Measurements from ENCODE around the gene PRPSAP1. TPM values are rescaled to one million over a fixed set of nuclear protein-coding genes. Genes with fewer than 3 reads are reported as not detected.

The PRPSAP1 gene
- total RNA-seq, 1 experiment from 2014 or later = 27.6 TPM

DNA sequence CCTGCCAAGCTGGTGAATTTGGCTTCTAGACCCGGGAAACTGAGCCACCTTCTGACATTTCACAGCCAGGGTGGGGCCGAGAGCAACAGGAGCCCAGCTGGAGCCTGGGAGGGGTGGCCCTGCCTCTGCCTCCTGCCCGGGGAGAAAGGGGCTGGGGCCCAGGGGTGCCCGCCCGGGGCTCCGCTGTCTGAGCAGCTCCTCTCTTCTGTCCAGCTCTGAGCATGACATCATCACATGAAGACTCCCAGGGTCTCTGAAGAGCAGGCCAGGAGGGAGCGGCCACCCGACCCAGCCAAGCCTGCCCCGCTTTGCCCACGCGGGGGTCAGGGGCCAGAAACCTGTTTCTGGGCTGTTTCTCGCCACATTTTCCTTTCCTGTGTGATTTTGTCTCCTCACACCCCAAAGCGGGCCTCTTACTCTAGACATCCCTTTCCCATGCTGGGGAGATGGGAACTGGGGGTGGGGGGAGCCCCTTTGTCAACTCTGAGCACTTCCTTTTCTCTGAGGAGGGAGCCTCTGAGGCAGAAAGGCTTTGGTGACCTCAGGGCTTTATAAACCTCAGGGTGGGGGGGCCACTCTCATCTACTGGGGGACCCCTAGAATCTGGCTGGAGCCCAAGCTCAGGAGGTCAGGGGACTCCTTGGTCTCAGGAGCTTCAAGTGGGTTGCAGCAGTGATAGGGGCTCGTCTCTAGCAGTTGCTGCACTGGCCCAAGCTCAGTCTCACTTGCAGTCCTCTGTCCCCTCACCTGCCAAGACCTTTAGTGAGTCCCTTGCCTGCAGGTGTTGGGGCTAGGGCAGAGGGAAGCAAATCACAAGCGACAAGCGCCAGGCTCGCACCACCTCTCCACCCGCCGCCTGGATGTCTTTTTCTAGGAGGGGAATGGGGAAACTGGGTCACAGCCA, 80.9 kb downstream of the PRPSAP1 start:
- H3K4me1 ChIP-seq (ENCODE audit: low read length) = peaks cover 29% of the 10 kb centered on the region
- no peaks in the 10 kb centered on the region for H3K9me2 ChIP-seq (replicated peaks; ENCODE audit: insufficient read depth, low read length)
- H3K27ac ChIP-seq (ENCODE audit: low read length) = no peak overlapping the region
- H2AFZ ChIP-seq (ENCODE audit: low read length) = peak overlapping the region; percentile 31; the same call in 1 of the 2 replicates
- no peaks in the 10 kb centered on the region for H3K27me3 ChIP-seq (ENCODE audit: low read length)
- no peaks in the 10 kb centered on the region for H3K9me3 ChIP-seq (ENCODE audit: low read length)
- DNase-seq = no peak
- no peaks in the 10 kb centered on the region for H3K36me3 ChIP-seq (ENCODE audit: insufficient read depth, low read length)
- peak overlapping the region; percentile 71; the same call in 1 of the 2 replicates for H3K9ac ChIP-seq (ENCODE audit: low read length)
- peak overlapping the region; percentile 89 for H3K4me2 ChIP-seq (ENCODE audit: low read depth, low read length, poor library complexity, severe bottlenecking)
- peak overlapping the region; percentile 67 for H3K4me3 ChIP-seq (ENCODE audit: low read length)
- no peaks in the 10 kb centered on the region for H4K20me1 ChIP-seq (ENCODE audit: insufficient read depth, low read depth, low read length)
- H3K79me2 ChIP-seq (ENCODE audit: low read length) = peaks cover 3% of the 10 kb centered on the region; the same call in 1 of the 2 replicates

DNA sequence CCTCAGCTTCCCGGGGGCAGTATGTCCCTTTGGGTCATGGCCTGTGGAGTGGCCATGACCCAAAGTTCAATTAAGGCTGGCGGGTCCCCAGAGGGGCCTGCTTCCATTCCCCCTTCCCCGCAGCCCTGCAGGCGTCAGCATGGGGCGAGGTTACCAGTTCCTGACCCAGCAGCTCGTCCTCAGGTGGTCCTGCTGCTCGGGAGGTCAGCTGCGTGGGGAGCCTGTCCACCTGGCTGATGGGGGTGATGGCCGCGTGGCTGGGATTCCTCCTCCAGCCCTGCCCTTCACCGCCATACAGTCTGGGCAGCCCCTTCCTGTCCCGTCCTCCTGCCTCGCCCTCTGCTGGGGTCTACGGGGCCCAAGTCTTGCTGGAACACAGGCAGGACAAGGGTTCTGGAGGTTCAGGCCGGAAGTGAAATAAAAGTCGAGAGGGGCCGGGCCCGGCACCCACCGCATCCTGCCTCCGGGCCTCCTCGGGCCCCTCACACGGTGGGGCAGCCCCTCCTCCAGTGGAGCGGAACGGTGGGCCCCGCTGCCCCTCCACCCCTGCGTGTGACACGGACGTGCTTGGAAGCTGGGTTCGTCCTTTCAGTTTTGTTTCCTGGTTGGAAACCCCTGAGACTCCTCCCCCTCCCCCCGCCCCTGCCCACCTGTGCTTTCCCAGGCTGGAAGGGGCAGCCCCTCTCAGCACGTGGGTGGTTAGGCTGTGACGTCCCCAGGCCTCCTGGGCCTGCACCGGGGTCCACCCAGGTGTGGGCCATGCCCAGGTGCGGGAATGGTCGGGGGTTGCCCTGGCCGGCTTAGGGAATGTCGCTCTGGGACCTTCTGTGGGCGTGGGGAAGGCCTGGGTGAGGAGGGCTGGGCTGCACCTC, 81.8 kb downstream of the PRPSAP1 start:
- Histone ChIP-seq H4K20me1 (ENCODE audit: insufficient read depth, low read depth, low read length) (no peaks in the 10 kb centered on the region), H3K4me1 (ENCODE audit: low read length) (peaks cover 38% of the 10 kb centered on the region), H2AFZ (ENCODE audit: low read length) (peak overlapping the region; percentile 31; the same call in 1 of the 2 replicates), H3K9ac (ENCODE audit: low read length) (peak overlapping the region; percentile 71), H3K4me2 (ENCODE audit: low read depth, low read length, poor library complexity, severe bottlenecking) (peak overlapping the region; percentile 89), H3K79me2 (ENCODE audit: low read length) (peaks cover 7% of the 10 kb centered on the region), H3K27ac (ENCODE audit: low read length) (no peak overlapping the region), H3K9me2 (replicated peaks; ENCODE audit: insufficient read depth, low read length) (no peaks in the 10 kb centered on the region), H3K27me3 (ENCODE audit: low read length) (no peaks in the 10 kb centered on the region), H3K4me3 (ENCODE audit: low read length) (peak overlapping the region; percentile 67), H3K9me3 (ENCODE audit: low read length) (no peaks in the 10 kb centered on the region), H3K36me3 (ENCODE audit: insufficient read depth, low read length) (no peaks in the 10 kb centered on the region)
- DNase-seq = peak; percentile 73

DNA sequence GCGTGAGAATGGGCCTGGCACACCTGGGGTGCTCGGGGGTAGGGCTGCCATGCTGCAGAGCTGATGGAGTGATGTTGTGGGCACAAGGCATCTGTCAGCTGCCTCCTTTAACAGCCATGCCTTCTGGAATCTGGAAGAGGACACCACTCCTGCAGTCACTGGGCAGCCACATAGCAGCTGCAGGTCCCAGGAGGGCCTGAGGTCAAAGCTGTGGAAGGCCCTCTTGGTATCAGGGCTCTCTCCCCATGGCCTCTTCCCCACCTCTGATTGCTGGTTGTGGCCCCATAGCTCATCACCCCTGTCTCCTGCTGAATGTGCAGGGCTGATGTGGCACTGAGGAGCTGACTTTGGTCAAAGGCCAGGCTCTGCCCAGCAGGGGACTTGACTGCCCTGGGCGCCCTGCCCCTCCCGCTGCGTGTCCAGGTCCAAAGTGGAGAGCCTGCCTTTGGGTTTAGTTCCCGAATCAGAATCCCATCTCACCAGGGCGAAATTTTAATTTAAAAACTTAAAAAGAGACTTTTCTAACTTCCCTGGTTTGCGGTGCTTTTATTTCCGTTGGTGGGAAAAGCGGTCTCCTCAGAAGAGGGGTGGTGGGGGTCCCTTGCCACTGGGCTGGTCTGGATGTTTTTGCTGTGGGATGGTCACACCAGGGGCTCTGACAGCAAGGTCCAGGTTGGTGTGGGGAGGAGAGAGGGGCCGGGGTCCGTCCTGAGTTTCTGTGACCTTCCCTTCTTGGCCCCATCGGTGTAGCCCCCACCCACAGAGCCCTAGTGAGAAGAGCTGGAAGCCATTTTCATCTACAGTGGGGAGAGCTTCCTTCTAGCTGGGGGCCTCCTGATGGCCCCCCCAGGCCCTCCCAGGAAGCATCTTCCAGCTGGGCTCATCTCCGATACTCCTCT, 82.7 kb downstream of the PRPSAP1 start:
- no peaks in the 10 kb centered on the region for H4K20me1 ChIP-seq (ENCODE audit: insufficient read depth, low read depth, low read length)
- H3K4me3 ChIP-seq (ENCODE audit: low read length) = peak overlapping the region; percentile 67
- no peak for DNase-seq
- no peaks in the 10 kb centered on the region for H3K9me2 ChIP-seq (replicated peaks; ENCODE audit: insufficient read depth, low read length)
- no peak overlapping the region for H3K27ac ChIP-seq (ENCODE audit: low read length)
- H3K4me2 ChIP-seq (ENCODE audit: low read depth, low read length, poor library complexity, severe bottlenecking) = peak overlapping the region; percentile 89
- no peaks in the 10 kb centered on the region for H3K27me3 ChIP-seq (ENCODE audit: low read length)
- peak overlapping the region; percentile 31; the same call in 1 of the 2 replicates for H2AFZ ChIP-seq (ENCODE audit: low read length)
- no peaks in the 10 kb centered on the region for H3K36me3 ChIP-seq (ENCODE audit: insufficient read depth, low read length)
- H3K9me3 ChIP-seq (ENCODE audit: low read length) = no peaks in the 10 kb centered on the region
- H3K4me1 ChIP-seq (ENCODE audit: low read length) = peaks cover 46% of the 10 kb centered on the region
- peaks cover 15% of the 10 kb centered on the region for H3K79me2 ChIP-seq (ENCODE audit: low read length)
- peak overlapping the region; percentile 71 for H3K9ac ChIP-seq (ENCODE audit: low read length)

DNA sequence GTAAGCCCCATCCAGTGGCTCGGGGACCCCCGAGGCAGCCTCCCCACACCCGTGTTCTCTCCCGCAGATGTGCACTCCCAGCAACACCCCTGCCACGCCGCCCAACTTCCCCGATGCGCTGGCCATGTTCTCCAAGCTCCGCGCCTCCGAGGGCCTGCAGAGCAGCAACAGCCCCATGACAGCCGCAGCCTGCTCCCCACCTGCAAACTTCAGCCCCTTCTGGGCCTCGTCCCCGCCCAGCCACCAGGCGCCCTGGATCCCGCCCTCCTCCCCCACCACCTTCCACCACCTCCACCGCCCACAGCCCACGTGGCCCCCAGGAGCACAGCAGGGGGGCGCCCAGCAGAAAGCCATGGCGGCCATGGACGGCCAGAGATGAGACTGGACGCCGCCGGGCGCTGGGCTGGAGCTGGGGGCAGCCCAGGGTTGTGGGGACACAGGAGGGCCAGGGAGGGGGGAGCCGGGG, 83.6 kb downstream of the PRPSAP1 start:
- Histone ChIP-seq H3K36me3 (ENCODE audit: insufficient read depth, low read length) (no peaks in the 10 kb centered on the region), H3K4me2 (ENCODE audit: low read depth, low read length, poor library complexity, severe bottlenecking) (no peak overlapping the region), H2AFZ (ENCODE audit: low read length) (no peak overlapping the region), H3K79me2 (ENCODE audit: low read length) (peaks cover 19% of the 10 kb centered on the region), H3K27me3 (ENCODE audit: low read length) (no peaks in the 10 kb centered on the region), H3K9me3 (ENCODE audit: low read length) (no peaks in the 10 kb centered on the region), H3K9me2 (replicated peaks; ENCODE audit: insufficient read depth, low read length) (no peaks in the 10 kb centered on the region), H4K20me1 (ENCODE audit: insufficient read depth, low read depth, low read length) (no peaks in the 10 kb centered on the region), H3K27ac (ENCODE audit: low read length) (no peak overlapping the region), H3K9ac (ENCODE audit: low read length) (no peak overlapping the region), H3K4me3 (ENCODE audit: low read length) (no peak overlapping the region), H3K4me1 (ENCODE audit: low read length) (peaks cover 46% of the 10 kb centered on the region)
- DNase-seq = no peak

DNA sequence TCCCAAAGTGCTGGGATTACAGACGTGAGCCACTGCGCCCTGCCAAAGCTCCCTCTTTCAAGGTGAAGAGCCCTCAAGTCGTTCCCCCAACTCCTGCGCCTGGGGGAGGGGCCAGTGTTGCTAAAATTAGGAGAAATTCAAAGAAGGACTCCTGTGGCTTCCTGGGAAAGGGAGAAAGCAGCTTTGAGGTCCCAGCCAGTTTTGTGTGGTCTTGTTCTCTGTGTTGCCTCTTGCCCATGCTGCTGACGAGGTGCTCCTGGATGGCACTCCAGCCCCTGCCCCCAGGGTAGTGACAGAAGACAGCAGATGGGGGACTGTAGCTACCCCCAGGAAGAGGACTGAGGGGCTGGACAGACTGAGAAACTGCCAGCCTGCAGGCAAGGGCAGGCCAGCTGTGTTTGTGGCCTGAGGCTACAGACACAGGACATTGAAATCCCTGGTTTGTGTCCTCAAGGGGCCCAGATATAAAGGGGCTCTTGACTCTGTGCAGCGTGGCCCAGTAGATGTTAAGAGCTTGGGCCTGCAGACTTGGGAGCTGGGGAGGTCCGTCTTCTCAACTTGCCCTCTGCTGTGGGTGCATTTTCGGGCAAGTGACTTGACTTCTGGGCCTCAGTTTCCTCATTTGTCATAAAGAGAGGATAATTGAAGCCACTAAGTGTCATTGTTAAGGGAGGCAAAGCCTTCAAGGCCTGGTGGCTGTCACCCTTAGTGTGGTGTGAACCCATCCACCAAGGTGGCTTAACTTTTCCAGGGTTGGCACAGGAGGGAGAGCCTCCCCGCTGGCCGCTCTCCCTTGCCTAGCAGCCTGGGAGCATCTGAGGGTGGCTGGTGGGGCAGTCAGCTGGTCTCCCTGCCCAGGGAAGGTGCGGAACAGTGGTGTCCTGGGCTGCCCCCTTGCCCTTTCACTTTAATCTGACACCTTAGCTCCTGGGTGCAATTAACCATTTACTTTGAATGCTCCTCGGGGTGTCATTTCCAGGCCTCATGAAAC, 84.4 kb downstream of the PRPSAP1 start:
- H3K36me3 ChIP-seq (ENCODE audit: insufficient read depth, low read length) = no peaks in the 10 kb centered on the region
- H4K20me1 ChIP-seq (ENCODE audit: insufficient read depth, low read depth, low read length) = no peaks in the 10 kb centered on the region
- H3K4me1 ChIP-seq (ENCODE audit: low read length) = peaks cover 50% of the 10 kb centered on the region
- H2AFZ ChIP-seq (ENCODE audit: low read length) = no peak overlapping the region
- H3K4me3 ChIP-seq (ENCODE audit: low read length) = no peak overlapping the region
- DNase-seq = peak; percentile 38
- no peaks in the 10 kb centered on the region for H3K9me2 ChIP-seq (replicated peaks; ENCODE audit: insufficient read depth, low read length)
- no peak overlapping the region for H3K4me2 ChIP-seq (ENCODE audit: low read depth, low read length, poor library complexity, severe bottlenecking)
- H3K79me2 ChIP-seq (ENCODE audit: low read length) = peaks cover 19% of the 10 kb centered on the region
- no peaks in the 10 kb centered on the region for H3K9me3 ChIP-seq (ENCODE audit: low read length)
- H3K27me3 ChIP-seq (ENCODE audit: low read length) = no peaks in the 10 kb centered on the region
- H3K27ac ChIP-seq (ENCODE audit: low read length) = no peak overlapping the region
- no peak overlapping the region for H3K9ac ChIP-seq (ENCODE audit: low read length)

DNA sequence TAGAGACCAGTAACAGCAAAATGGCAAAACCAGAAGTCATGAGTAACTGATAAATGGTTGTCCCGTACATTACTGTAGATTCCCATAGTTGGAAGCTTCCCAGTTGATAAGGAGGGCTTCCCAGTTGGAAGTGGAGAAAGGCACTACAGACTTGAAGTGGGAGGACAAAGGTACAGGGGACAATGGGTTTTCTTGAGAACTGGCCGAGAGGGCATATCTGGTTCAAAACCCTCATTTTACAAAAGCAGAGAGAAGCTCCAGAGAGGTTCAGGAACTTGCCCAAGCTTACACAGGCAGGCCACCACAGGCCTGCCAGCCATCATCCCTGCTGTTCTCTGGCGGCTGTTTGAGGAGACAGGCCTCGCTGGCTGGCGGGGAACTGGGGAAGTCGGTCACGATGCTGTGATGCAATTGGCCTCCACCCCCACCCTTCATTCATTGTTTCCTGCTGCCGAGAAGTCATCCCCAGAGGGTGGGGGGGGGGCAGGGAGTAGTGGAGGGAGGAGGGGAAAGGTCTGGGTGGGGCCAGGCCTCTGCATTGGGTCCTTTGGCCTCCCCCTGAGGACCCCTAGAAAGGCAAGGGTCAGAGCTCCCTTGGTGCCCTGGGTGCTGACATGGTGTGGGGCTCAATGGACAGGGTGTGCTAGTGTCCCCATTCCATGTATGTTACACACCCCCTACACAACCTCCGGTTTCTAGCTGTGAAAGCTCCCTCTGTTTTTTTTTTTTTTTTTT, 85.5 kb downstream of the PRPSAP1 start:
- Histone ChIP-seq H3K4me3 (ENCODE audit: low read length) (peak overlapping the region; percentile 39; the same call in 1 of the 2 replicates), H2AFZ (ENCODE audit: low read length) (no peak overlapping the region; the same call in 1 of the 2 replicates), H3K4me2 (ENCODE audit: low read depth, low read length, poor library complexity, severe bottlenecking) (peak overlapping the region; percentile 72), H3K4me1 (ENCODE audit: low read length) (peaks cover 56% of the 10 kb centered on the region), H3K27ac (ENCODE audit: low read length) (peak overlapping the region; percentile 67), H3K9ac (ENCODE audit: low read length) (peak overlapping the region; percentile 55), H3K36me3 (ENCODE audit: insufficient read depth, low read length) (no peaks in the 10 kb centered on the region), H3K27me3 (ENCODE audit: low read length) (no peaks in the 10 kb centered on the region), H3K9me2 (replicated peaks; ENCODE audit: insufficient read depth, low read length) (no peaks in the 10 kb centered on the region), H3K9me3 (ENCODE audit: low read length) (no peaks in the 10 kb centered on the region), H3K79me2 (ENCODE audit: low read length) (peaks cover 19% of the 10 kb centered on the region), H4K20me1 (ENCODE audit: insufficient read depth, low read depth, low read length) (no peaks in the 10 kb centered on the region)
- peak; percentile 70 for DNase-seq

Measured in Karpas-422 (cell line).